ENCODE results near the gene LRRC4B. TPM values are rescaled to one million over a fixed set of nuclear protein-coding genes. Genes with fewer than 3 reads are reported as not detected.
A peak's percentile ranks its signal among the peaks of the same experiment; 100 is the strongest.

The LRRC4B gene
- total and polyA plus RNA-seq, 2 of the 13 experiments (the other 11 are each of a cell fraction or from before 2014, with no cell fraction given): not detected

DNA sequence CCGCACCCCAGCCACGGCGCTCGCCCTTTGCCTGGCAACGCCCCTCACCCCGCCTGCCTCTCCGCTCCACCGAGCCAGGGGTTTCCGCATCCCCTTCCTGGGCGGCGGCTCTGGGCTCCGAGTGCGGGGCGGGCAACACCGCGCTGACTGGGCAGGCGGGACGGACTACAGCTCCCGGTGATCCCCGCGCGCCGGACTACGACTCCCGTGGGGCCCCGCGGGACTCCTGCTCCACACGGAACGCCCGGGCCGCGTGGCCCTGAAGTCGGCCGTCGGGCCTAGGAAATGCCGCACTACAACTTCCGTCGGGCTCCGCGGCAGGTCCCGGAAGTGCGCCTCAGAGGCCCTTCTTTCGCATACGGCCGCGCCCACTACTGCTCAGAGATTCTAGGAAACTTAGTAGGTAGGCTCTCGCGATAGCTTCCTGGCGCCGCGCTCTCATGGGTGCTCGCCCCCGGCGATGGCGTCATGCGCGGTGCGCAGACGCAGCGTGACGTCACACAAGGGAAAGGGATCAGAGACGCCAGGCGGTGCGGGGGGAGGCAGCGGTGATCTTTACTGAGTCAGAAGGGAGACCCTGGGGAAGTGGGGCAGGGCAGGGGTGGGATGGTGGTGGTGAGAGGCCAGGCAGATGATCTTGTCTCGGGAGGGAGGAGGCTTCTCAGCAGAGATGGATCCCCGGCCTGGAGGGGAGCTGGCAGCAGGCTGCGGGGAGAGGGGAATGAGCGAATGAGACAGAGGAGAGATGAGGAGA lies 57.0 kb downstream of the LRRC4B start, which contains the start of gene JOSD2 (continued):
- TF ChIP-seq REL (CRISPR knock-in tag; conservative IDR thresholded peaks at IDR 0.05) (0 out of 2 replicates have a peak, but pooled peaks have one; percentile 58), ZNF772 (CRISPR knock-in tag; IDR thresholded peaks at IDR 0.05) (no peak), SP140L (CRISPR knock-in tag; IDR thresholded peaks at IDR 0.05; ENCODE audit: borderline replicate concordance) (no peak), PRMT3 (CRISPR knock-in tag; IDR thresholded peaks at IDR 0.05; ENCODE audit: borderline replicate concordance, low read depth) (no peak)
- TF ChIP-seq, protein P1, sequence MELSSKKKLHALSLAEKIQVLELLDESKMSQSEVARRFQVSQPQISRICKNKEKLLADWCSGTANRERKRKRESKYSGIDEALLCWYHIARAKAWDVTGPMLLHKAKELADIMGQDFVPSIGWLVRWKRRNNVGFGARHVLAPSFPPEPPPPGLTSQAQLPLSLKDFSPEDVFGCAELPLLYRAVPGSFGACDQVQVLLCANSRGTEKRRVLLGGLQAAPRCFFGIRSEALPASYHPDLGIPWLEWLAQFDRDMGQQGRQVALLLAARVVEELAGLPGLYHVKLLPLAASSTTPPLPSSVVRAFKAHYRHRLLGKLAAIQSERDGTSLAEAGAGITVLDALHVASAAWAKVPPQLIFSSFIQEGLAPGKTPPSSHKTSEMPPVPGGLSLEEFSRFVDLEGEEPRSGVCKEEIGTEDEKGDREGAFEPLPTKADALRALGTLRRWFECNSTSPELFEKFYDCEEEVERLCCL (CRISPR knock-in tag; IDR thresholded peaks at IDR 0.05; ENCODE audit: borderline replicate concordance): no peak
- TF ChIP-seq, protein P2, sequence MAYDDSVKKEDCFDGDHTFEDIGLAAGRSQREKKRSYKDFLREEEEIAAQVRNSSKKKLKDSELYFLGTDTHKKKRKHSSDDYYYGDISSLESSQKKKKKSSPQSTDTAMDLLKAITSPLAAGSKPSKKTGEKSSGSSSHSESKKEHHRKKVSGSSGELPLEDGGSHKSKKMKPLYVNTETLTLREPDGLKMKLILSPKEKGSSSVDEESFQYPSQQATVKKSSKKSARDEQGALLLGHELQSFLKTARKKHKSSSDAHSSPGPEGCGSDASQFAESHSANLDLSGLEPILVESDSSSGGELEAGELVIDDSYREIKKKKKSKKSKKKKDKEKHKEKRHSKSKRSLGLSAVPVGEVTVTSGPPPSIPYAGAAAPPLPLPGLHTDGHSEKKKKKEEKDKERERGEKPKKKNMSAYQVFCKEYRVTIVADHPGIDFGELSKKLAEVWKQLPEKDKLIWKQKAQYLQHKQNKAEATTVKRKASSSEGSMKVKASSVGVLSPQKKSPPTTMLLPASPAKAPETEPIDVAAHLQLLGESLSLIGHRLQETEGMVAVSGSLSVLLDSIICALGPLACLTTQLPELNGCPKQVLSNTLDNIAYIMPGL (CRISPR knock-in tag; IDR thresholded peaks at IDR 0.05; ENCODE audit: borderline replicate concordance in 1 of 2, low read depth in 1 of 2): 0 out of 4 replicates have a peak, but pooled peaks of 1 of the 2 experiments have one; percentile 18
- TF ChIP-seq, protein P3, sequence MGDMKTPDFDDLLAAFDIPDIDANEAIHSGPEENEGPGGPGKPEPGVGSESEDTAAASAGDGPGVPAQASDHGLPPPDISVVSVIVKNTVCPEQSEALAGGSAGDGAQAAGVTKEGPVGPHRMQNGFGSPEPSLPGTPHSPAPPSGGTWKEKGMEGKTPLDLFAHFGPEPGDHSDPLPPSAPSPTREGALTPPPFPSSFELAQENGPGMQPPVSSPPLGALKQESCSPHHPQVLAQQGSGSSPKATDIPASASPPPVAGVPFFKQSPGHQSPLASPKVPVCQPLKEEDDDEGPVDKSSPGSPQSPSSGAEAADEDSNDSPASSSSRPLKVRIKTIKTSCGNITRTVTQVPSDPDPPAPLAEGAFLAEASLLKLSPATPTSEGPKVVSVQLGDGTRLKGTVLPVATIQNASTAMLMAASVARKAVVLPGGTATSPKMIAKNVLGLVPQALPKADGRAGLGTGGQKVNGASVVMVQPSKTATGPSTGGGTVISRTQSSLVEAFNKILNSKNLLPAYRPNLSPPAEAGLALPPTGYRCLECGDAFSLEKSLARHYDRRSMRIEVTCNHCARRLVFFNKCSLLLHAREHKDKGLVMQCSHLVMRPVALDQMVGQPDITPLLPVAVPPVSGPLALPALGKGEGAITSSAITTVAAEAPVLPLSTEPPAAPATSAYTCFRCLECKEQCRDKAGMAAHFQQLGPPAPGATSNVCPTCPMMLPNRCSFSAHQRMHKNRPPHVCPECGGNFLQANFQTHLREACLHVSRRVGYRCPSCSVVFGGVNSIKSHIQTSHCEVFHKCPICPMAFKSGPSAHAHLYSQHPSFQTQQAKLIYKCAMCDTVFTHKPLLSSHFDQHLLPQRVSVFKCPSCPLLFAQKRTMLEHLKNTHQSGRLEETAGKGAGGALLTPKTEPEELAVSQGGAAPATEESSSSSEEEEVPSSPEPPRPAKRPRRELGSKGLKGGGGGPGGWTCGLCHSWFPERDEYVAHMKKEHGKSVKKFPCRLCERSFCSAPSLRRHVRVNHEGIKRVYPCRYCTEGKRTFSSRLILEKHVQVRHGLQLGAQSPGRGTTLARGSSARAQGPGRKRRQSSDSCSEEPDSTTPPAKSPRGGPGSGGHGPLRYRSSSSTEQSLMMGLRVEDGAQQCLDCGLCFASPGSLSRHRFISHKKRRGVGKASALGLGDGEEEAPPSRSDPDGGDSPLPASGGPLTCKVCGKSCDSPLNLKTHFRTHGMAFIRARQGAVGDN (CRISPR knock-in tag; IDR thresholded peaks at IDR 0.05): peak; percentile 79
- TF ChIP-seq, protein P4, sequence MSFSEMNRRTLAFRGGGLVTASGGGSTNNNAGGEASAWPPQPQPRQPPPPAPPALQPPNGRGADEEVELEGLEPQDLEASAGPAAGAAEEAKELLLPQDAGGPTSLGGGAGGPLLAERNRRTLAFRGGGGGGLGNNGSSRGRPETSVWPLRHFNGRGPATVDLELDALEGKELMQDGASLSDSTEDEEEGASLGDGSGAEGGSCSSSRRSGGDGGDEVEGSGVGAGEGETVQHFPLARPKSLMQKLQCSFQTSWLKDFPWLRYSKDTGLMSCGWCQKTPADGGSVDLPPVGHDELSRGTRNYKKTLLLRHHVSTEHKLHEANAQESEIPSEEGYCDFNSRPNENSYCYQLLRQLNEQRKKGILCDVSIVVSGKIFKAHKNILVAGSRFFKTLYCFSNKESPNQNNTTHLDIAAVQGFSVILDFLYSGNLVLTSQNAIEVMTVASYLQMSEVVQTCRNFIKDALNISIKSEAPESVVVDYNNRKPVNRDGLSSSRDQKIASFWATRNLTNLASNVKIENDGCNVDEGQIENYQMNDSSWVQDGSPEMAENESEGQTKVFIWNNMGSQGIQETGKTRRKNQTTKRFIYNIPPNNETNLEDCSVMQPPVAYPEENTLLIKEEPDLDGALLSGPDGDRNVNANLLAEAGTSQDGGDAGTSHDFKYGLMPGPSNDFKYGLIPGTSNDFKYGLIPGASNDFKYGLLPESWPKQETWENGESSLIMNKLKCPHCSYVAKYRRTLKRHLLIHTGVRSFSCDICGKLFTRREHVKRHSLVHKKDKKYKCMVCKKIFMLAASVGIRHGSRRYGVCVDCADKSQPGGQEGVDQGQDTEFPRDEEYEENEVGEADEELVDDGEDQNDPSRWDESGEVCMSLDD (CRISPR knock-in tag; IDR thresholded peaks at IDR 0.05; ENCODE audit: borderline replicate concordance): no peak
- TF ChIP-seq, protein P5, sequence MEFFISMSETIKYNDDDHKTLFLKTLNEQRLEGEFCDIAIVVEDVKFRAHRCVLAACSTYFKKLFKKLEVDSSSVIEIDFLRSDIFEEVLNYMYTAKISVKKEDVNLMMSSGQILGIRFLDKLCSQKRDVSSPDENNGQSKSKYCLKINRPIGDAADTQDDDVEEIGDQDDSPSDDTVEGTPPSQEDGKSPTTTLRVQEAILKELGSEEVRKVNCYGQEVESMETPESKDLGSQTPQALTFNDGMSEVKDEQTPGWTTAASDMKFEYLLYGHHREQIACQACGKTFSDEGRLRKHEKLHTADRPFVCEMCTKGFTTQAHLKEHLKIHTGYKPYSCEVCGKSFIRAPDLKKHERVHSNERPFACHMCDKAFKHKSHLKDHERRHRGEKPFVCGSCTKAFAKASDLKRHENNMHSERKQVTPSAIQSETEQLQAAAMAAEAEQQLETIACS (CRISPR knock-in tag; IDR thresholded peaks at IDR 0.05): no peak
- TF ChIP-seq, protein P6, sequence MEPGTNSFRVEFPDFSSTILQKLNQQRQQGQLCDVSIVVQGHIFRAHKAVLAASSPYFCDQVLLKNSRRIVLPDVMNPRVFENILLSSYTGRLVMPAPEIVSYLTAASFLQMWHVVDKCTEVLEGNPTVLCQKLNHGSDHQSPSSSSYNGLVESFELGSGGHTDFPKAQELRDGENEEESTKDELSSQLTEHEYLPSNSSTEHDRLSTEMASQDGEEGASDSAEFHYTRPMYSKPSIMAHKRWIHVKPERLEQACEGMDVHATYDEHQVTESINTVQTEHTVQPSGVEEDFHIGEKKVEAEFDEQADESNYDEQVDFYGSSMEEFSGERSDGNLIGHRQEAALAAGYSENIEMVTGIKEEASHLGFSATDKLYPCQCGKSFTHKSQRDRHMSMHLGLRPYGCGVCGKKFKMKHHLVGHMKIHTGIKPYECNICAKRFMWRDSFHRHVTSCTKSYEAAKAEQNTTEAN (CRISPR knock-in tag; conservative IDR thresholded peaks at IDR 0.05): no peak

All from HepG2 (cell line).